K562 (cell line): ENCODE data around the gene ZNF490. TPM values are rescaled to one million over a fixed set of nuclear protein-coding genes. Genes with fewer than 3 reads are reported as not detected.

Experiments
- ATAC-seq: fragments of 200-7000 bp; cut with Tn5 transposase; 3 replicates; pipeline ENCODE4 v1.9.1; 2020; ENCODE audit warnings: moderate library complexity
- BruUV-seq: library from RNA; stranded (reverse); fragments of 400-500 nt; replicated peaks from 2 replicates; lab custom pipeline; 2021; lab: Mats Ljungman, UMichigan
- CTCF ChIA-PET: fragments of 300-600 bp; formaldehyde crosslinking; extraction: SDS; loops from one replicate; lab custom pipeline; 2021; ENCODE audit warnings: low intra/inter-chr PET ratio; lab: Yijun Ruan, JAX
- POLR2A ChIA-PET: fragments of 300-600, 350-650 bp; sonication (Branson Sonifier 250); formaldehyde crosslinking; extraction: SDS; loops from one replicate; lab custom pipeline; 2021; ENCODE audit warnings: antibody characterized with exemption, inconsistent platforms; lab: Yijun Ruan, JAX
- DNase-seq, 4 experiments: peaks; one replicate each; pipeline versions ENCODE4 v3.0.0 to v3.0.0-alpha.2; 2011 to 2018; ENCODE audit warnings: low spot score in 3 of 4, mixed read lengths in 3 of 4; ENCODE audit errors: extremely low read depth in 1 of 4
- FAIRE-seq: peaks from 2 replicates; lab custom pipeline; 2011; peaks lifted over from hg19 to GRCh38; lab: Jason Lieb, UNC
- H2AFZ ChIP-seq: 2 replicates; pipeline ENCODE4 v1.6.0; 2011; ENCODE audit warnings: low read depth, low read length, control low read depth, inconsistent platforms
- H3K27ac ChIP-seq: fragments of 200-600 bp; 3 replicates; pipeline ENCODE4 v1.8.0; 2011; ENCODE audit warnings: low read depth, mild to moderate bottlenecking, control low read depth, inconsistent platforms, low read length, moderate library complexity, mixed read lengths; ENCODE audit errors: extremely low read depth
- H3K27me3 ChIP-seq, 2 experiments: fragments of 300-600 bp in 1 of 2; 2 replicates in 1 of 2; 3 replicates in 1 of 2; pipeline versions ENCODE4 v1.6.0 to v1.8.0; 2011; ENCODE audit warnings: inconsistent platforms in 2 of 2, low read length in 2 of 2, mild to moderate bottlenecking in 1 of 2, mixed read lengths in 1 of 2, moderate library complexity in 1 of 2; ENCODE audit not compliant: control insufficient read depth in 2 of 2, insufficient read depth in 2 of 2
- H3K36me3 ChIP-seq: fragments of 300-600 bp; 3 replicates; pipeline ENCODE4 v1.8.0; 2011; ENCODE audit warnings: mild to moderate bottlenecking, low read length, inconsistent platforms; ENCODE audit not compliant: control insufficient read depth, insufficient read depth
- H3K4me1 ChIP-seq, 2 experiments: fragments of 200-600 bp in 1 of 2; replicated peaks in 1 of 2; 2 replicates in 1 of 2; 3 replicates in 1 of 2; pipeline versions ENCODE4 v1.5.1 to v1.8.0; 2011; ENCODE audit warnings: inconsistent platforms in 2 of 2, low read length in 2 of 2, mild to moderate bottlenecking in 1 of 2, mixed read lengths in 1 of 2, moderate library complexity in 1 of 2; ENCODE audit not compliant: control insufficient read depth in 2 of 2, insufficient read depth in 2 of 2
- H3K4me2 ChIP-seq: 2 replicates; pipeline ENCODE4 v1.6.1; 2011; ENCODE audit warnings: low read length, control low read depth, inconsistent platforms, mixed read lengths; ENCODE audit not compliant: insufficient read depth
- H3K4me3 ChIP-seq: fragments of 200-600 bp; sonication (generic), shearing (Covaris generic); 2 replicates; pipeline ENCODE4 v1.5.1; 2016; ENCODE audit warnings: control low read depth, inconsistent platforms
- H3K79me2 ChIP-seq: fragments of 200-600 bp; 3 replicates; pipeline ENCODE4 v1.8.0; 2011; ENCODE audit warnings: low read length, inconsistent platforms; ENCODE audit not compliant: control insufficient read depth, insufficient read depth
- H3K9ac ChIP-seq, 2 experiments: 2 replicates each; pipeline versions ENCODE4 v1.6.0 to v1.6.1; 2011; ENCODE audit warnings: low read depth in 2 of 2, low read length in 2 of 2, control low read depth in 1 of 2, inconsistent platforms in 1 of 2, mild to moderate bottlenecking in 1 of 2, mixed read lengths in 1 of 2; ENCODE audit not compliant: insufficient read depth in 1 of 2
- H3K9me1 ChIP-seq: one replicate; pipeline ENCODE4 v1.6.0; 2011; ENCODE audit warnings: inconsistent platforms, mild to moderate bottlenecking, low read length, moderate library complexity; ENCODE audit not compliant: control insufficient read depth, insufficient read depth
- H3K9me3 ChIP-seq: replicated peaks from 2 replicates; pipeline ENCODE4 v1.5.1; 2011; ENCODE audit warnings: low read depth, low read length, inconsistent platforms; ENCODE audit not compliant: control insufficient read depth, insufficient read depth
- H4K20me1 ChIP-seq: replicated peaks from 2 replicates; pipeline ENCODE4 v1.6.1; 2011; ENCODE audit warnings: low read length, inconsistent platforms, mixed read lengths; ENCODE audit not compliant: control insufficient read depth, insufficient read depth
- CHD4 ChIP-seq: fragments of 200-600 bp; sonication (generic); IDR thresholded peaks from 3 replicates; pipeline ENCODE4 v1.6.1; 2012; ENCODE audit warnings: low read depth, mild to moderate bottlenecking, mixed read lengths, low read length, inconsistent platforms; ENCODE audit not compliant: insufficient read depth, insufficient replicate concordance, poor library complexity, severe bottlenecking
- FOXJ2 ChIP-seq: fragments of 200-800 bp; sonication (Bioruptor generic); IDR thresholded peaks from 2 replicates; pipeline ENCODE4 v1.6.1; 2016; ENCODE audit warnings: missing genetic modification characterization, missing compliant biosample characterization
- LEF1 ChIP-seq: fragments of 450-650 bp; IDR thresholded peaks from 2 replicates; pipeline ENCODE4 v1.6.1; 2016; ENCODE audit warnings: mild to moderate bottlenecking
- MTF1 ChIP-seq: fragments of 250-450 bp; sonication (Bioruptor Pico); IDR thresholded peaks from 2 replicates; pipeline ENCODE4 v1.9.0; 2021; ENCODE audit warnings: moderate library complexity, mild to moderate bottlenecking, inconsistent platforms, borderline replicate concordance
- NBN ChIP-seq: fragments of 450-650 bp; IDR thresholded peaks from 2 replicates; pipeline ENCODE4 v1.6.1; 2016; ENCODE audit warnings: low read depth, mild to moderate bottlenecking
- SMAD4 ChIP-seq: fragments of 250-450 bp; sonication (Bioruptor Pico); conservative IDR thresholded peaks from 2 replicates; pipeline ENCODE4 v1.8.0; 2021; ENCODE audit warnings: inconsistent platforms, mild to moderate bottlenecking, moderate library complexity
- STAT5B ChIP-seq: fragments of 250-450 bp; sonication (Bioruptor Pico); IDR thresholded peaks from 2 replicates; pipeline ENCODE4 v1.8.0; 2021; ENCODE audit warnings: mild to moderate bottlenecking, inconsistent platforms
- TAF9B ChIP-seq: fragments of 450-650 bp; IDR thresholded peaks from 2 replicates; pipeline ENCODE4 v1.6.1; 2018; ENCODE audit warnings: mild to moderate bottlenecking; ENCODE audit not compliant: partially characterized antibody
- XRCC5 ChIP-seq: fragments of 200-400 bp; formaldehyde crosslinking; IDR thresholded peaks from 2 replicates; pipeline ENCODE4 v1.6.1; 2017; ENCODE audit warnings: low read depth, mild to moderate bottlenecking, low read length
- ZNF124 ChIP-seq: sonication (generic); formaldehyde crosslinking; IDR thresholded peaks from 2 replicates; pipeline ENCODE4 v1.8.1; 2022; ENCODE audit warnings: missing genetic modification reagents
- ZNF766 ChIP-seq: fragments of 200-800 bp; sonication (Bioruptor generic); conservative IDR thresholded peaks from 2 replicates; pipeline ENCODE4 v1.6.1; 2016; ENCODE audit warnings: missing genetic modification characterization, missing compliant biosample characterization
- WGBS: fragments of 100-300 bp; shearing (Covaris generic); methylation state at CpG from one replicate; pipeline ENCODE4 v1.1.6; 2016; ENCODE audit warnings: low coverage, mixed read lengths; ENCODE audit not compliant: insufficient coverage; ENCODE audit errors: missing lambda C conversion rate; 5-methylcytosine and 5-hydroxymethylcytosine counted together
- in situ Hi-C: fragments of 300-500 bp; cut with MboI; formaldehyde crosslinking; loops from 4 replicates; pipeline ENCODE4 v1.15.0; 2018; ENCODE audit warnings: inconsistent platforms, mixed read lengths
- intact Hi-C: fragments of 100-400 bp; cut with micrococcal nuclease; formaldehyde crosslinking; loops from 2 replicates; pipeline ENCODE4 v1.14.2; 2022
- polyA plus RNA-seq, 8 experiments: library from polyadenylated mRNA; depleted of rRNA in 4 of 8; stranded (reverse) in 5 of 8; unstranded in 3 of 8; fragments of >200 nt; fragmentation: Nextera tagmentation in 2 of 8; fragmentation: Illumina TruSeq in 1 of 8; extraction: Ambion mirVana in 2 of 8; extraction: Trizol in 1 of 8; gene quantifications; 2 replicates each; pipeline versions ENCODE4 v1.2.1 to v1.2.3, GENCODE V29; 2011 to 2014; ENCODE audit warnings: inconsistent platforms in 1 of 8, missing spikeins in 1 of 8
- total RNA-seq, 7 experiments: library from RNA; depleted of rRNA in 6 of 7; stranded (reverse); fragments of >200 nt in 6 of 7; fragmentation: Illumina TruSeq in 2 of 7; extraction: Trizol in 2 of 7; gene quantifications; 2 replicates each; pipeline versions ENCODE4 v1.2.1 to v1.2.3, GENCODE V29; 2011 to 2021; ENCODE audit warnings: low replicate concordance in 1 of 7
- TF ChIP-seq, protein P1 (sequence below): fragments of 150-350 bp; IDR thresholded peaks from 2 replicates; pipeline ENCODE4 v1.6.1; 2014; ENCODE audit warnings: low read depth, mild to moderate bottlenecking, low read length, borderline replicate concordance
- TF ChIP-seq, protein P2 (sequence below): fragments of 450-650 bp; IDR thresholded peaks from 2 replicates; pipeline ENCODE4 v1.6.1; 2016; ENCODE audit warnings: borderline replicate concordance
- TF ChIP-seq, protein P3 (sequence below), 2 experiments: fragments of 250-450 bp in 1 of 2; fragments of 450-650 bp in 1 of 2; sonication (Bioruptor Pico) in 1 of 2; IDR thresholded peaks; 2 replicates each; pipeline versions ENCODE4 v1.6.1 to v1.8.0; 2016 to 2021; ENCODE audit warnings: mild to moderate bottlenecking in 2 of 2, moderate library complexity in 2 of 2, missing compliant biosample characterization in 1 of 2, missing genetic modification characterization in 1 of 2
- TF ChIP-seq, protein P4 (sequence below): sonication (generic); formaldehyde crosslinking; IDR thresholded peaks from 2 replicates; pipeline ENCODE4 v1.8.1; 2022; ENCODE audit warnings: missing genetic modification reagents

Gene ZNF490
- total and polyA plus RNA-seq, 9 of the 15 experiments (the other 6 are each of a cell fraction or from before 2014, with no cell fraction given), result 0.90 to 8.3 (median 4.4) TPM

DNA sequence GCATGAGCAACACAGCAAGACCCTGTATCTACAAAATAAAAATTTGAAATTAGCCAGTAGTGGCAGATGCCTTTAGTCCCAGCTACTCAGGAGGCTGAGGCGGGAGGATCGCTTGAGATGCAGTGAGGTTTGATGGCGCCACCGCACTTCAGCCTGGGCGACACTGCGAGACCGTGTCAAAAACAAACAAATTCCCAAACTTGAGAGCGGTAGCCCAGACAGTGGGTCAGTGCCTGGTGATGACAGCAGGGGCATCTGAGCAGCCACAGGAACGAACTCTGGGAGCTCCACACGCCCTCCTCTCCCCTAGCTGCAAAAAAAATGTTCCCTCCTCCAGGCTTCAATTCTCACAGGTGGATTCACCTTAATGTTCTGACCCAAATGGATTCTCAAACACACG is 14.1 kb downstream of the ZNF490 start:
- Histone ChIP-seq H3K9me1 (no peaks in the 10 kb centered on the region), H3K4me1 (no peaks in the 10 kb centered on the region), H3K9ac (no peak overlapping the region), H2AFZ (no peak overlapping the region), H3K9me3 (0 out of 2 replicates have a peak, but pooled peaks cover 2% of the 10 kb centered on the region), H3K27me3 (no peaks in the 10 kb centered on the region), H3K4me2 (no peak overlapping the region), H4K20me1 (no peaks in the 10 kb centered on the region), H3K4me3 (no peak overlapping the region), H3K27ac (no peak overlapping the region), H3K36me3 (no peaks in the 10 kb centered on the region; the same call in 2 of the 3 replicates), H3K79me2 (no peaks in the 10 kb centered on the region)
- DNase-seq, result no peak
- ChIA-PET CTCF (no interaction called here), POLR2A (no interaction called here)
- intact Hi-C loops (no loop called here), in situ Hi-C loops (no loop called here)
- no peak for TF ChIP-seq CHD4
- TF ChIP-seq FOXJ2 (tag), result no peak
- TF ChIP-seq, protein P1, sequence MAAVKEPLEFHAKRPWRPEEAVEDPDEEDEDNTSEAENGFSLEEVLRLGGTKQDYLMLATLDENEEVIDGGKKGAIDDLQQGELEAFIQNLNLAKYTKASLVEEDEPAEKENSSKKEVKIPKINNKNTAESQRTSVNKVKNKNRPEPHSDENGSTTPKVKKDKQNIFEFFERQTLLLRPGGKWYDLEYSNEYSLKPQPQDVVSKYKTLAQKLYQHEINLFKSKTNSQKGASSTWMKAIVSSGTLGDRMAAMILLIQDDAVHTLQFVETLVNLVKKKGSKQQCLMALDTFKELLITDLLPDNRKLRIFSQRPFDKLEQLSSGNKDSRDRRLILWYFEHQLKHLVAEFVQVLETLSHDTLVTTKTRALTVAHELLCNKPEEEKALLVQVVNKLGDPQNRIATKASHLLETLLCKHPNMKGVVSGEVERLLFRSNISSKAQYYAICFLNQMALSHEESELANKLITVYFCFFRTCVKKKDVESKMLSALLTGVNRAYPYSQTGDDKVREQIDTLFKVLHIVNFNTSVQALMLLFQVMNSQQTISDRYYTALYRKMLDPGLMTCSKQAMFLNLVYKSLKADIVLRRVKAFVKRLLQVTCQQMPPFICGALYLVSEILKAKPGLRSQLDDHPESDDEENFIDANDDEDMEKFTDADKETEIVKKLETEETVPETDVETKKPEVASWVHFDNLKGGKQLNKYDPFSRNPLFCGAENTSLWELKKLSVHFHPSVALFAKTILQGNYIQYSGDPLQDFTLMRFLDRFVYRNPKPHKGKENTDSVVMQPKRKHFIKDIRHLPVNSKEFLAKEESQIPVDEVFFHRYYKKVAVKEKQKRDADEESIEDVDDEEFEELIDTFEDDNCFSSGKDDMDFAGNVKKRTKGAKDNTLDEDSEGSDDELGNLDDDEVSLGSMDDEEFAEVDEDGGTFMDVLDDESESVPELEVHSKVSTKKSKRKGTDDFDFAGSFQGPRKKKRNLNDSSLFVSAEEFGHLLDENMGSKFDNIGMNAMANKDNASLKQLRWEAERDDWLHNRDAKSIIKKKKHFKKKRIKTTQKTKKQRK, result no peak
- no peak for TF ChIP-seq STAT5B (CRISPR knock-in tag)
- TF ChIP-seq ZNF124 (CRISPR knock-in tag), result no peak
- TF ChIP-seq MTF1 (CRISPR knock-in tag), result no peak
- no peak for TF ChIP-seq SMAD4 (CRISPR knock-in tag)
- TF ChIP-seq, protein P2, sequence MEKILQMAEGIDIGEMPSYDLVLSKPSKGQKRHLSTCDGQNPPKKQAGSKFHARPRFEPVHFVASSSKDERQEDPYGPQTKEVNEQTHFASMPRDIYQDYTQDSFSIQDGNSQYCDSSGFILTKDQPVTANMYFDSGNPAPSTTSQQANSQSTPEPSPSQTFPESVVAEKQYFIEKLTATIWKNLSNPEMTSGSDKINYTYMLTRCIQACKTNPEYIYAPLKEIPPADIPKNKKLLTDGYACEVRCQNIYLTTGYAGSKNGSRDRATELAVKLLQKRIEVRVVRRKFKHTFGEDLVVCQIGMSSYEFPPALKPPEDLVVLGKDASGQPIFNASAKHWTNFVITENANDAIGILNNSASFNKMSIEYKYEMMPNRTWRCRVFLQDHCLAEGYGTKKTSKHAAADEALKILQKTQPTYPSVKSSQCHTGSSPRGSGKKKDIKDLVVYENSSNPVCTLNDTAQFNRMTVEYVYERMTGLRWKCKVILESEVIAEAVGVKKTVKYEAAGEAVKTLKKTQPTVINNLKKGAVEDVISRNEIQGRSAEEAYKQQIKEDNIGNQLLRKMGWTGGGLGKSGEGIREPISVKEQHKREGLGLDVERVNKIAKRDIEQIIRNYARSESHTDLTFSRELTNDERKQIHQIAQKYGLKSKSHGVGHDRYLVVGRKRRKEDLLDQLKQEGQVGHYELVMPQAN, result no peak
- TF ChIP-seq ZNF766 (CRISPR knock-in tag), result no peak
- no peak for TF ChIP-seq XRCC5
- no peak for TF ChIP-seq TAF9B
- no peak for TF ChIP-seq LEF1
- TF ChIP-seq NBN, result no peak
- TF ChIP-seq, protein P3, sequence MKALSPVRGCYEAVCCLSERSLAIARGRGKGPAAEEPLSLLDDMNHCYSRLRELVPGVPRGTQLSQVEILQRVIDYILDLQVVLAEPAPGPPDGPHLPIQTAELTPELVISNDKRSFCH (CRISPR knock-in tag; IDR thresholded peaks at IDR 0.05), result no peak
- TF ChIP-seq, protein P3 (tag; IDR thresholded peaks at IDR 0.05), result no peak
- TF ChIP-seq, protein P4, sequence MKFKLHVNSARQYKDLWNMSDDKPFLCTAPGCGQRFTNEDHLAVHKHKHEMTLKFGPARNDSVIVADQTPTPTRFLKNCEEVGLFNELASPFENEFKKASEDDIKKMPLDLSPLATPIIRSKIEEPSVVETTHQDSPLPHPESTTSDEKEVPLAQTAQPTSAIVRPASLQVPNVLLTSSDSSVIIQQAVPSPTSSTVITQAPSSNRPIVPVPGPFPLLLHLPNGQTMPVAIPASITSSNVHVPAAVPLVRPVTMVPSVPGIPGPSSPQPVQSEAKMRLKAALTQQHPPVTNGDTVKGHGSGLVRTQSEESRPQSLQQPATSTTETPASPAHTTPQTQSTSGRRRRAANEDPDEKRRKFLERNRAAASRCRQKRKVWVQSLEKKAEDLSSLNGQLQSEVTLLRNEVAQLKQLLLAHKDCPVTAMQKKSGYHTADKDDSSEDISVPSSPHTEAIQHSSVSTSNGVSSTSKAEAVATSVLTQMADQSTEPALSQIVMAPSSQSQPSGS (CRISPR knock-in tag), result no peak
- WGBS, result 93% methylated on average over 11 of the region's 11 CpGs
- BruUV-seq, result no TSS peak
- no peak for FAIRE-seq
- ATAC-seq, result no peak
